Astrocyte (in vitro differentiated cells and primary cell): ENCODE data around the gene LZTS2. TPM values are rescaled to one million over a fixed set of nuclear protein-coding genes. Genes with fewer than 3 reads are reported as not detected.

Experiments used
- DNase-seq: peaks from one replicate; pipeline ENCODE4 v3.0.0-alpha.2; 2010; ENCODE audit warnings: low read depth
- FAIRE-seq: peaks from 2 replicates; lab custom pipeline; 2011; peaks lifted over from hg19 to GRCh38; lab: Jason Lieb, UNC
- H2AFZ ChIP-seq: 2 replicates; pipeline ENCODE4 v1.6.0; 2012; ENCODE audit warnings: low read depth, low read length, inconsistent platforms
- H3K27ac ChIP-seq: 2 replicates; pipeline ENCODE4 v1.5.1; 2011; ENCODE audit warnings: low read depth, low read length, inconsistent platforms
- H3K27me3 ChIP-seq: 2 replicates; pipeline ENCODE4 v1.6.0; 2011; ENCODE audit warnings: low read length, inconsistent platforms; ENCODE audit not compliant: insufficient read depth
- H3K36me3 ChIP-seq: 2 replicates; pipeline ENCODE4 v1.5.1; 2011; ENCODE audit warnings: low read length, inconsistent platforms; ENCODE audit not compliant: insufficient read depth
- H3K4me1 ChIP-seq: 2 replicates; pipeline ENCODE4 v1.5.1; 2011; ENCODE audit warnings: low read length, inconsistent platforms; ENCODE audit not compliant: insufficient read depth
- H3K4me2 ChIP-seq: 2 replicates; pipeline ENCODE4 v1.6.0; 2012; ENCODE audit warnings: low read length, inconsistent platforms
- H3K4me3 ChIP-seq: 2 replicates; pipeline ENCODE4 v1.5.1; 2011; ENCODE audit warnings: low read depth, mild to moderate bottlenecking, low read length, inconsistent platforms; ENCODE audit not compliant: insufficient read depth
- H3K79me2 ChIP-seq: 2 replicates; pipeline ENCODE4 v1.6.0; 2012; ENCODE audit warnings: mild to moderate bottlenecking, low read length, inconsistent platforms; ENCODE audit not compliant: insufficient read depth
- H3K9ac ChIP-seq: 2 replicates; pipeline ENCODE4 v1.6.0; 2012; ENCODE audit warnings: mild to moderate bottlenecking, low read length, inconsistent platforms
- H3K9me3 ChIP-seq: 2 replicates; pipeline ENCODE4 v1.5.1; 2012; ENCODE audit warnings: low read depth, mild to moderate bottlenecking, low read length, inconsistent platforms; ENCODE audit not compliant: insufficient read depth
- H4K20me1 ChIP-seq: 2 replicates; pipeline ENCODE4 v1.6.0; 2012; ENCODE audit warnings: low read length, inconsistent platforms; ENCODE audit not compliant: insufficient read depth
- H3K27ac Mint-ChIP-seq: one replicate; pipeline ENCODE4 v1.8.0; 2021; ENCODE audit warnings: mild to moderate bottlenecking, mixed read lengths; ENCODE audit not compliant: unreplicated experiment
- H3K27me3 Mint-ChIP-seq: one replicate; pipeline ENCODE4 v1.8.0; 2021; ENCODE audit warnings: low read depth, mixed read lengths; ENCODE audit not compliant: unreplicated experiment
- H3K36me3 Mint-ChIP-seq: one replicate; pipeline ENCODE4 v1.8.0; 2021; ENCODE audit warnings: low read depth, mixed read lengths; ENCODE audit not compliant: unreplicated experiment
- H3K4me1 Mint-ChIP-seq: one replicate; pipeline ENCODE4 v1.8.0; 2021; ENCODE audit warnings: low read depth, mixed read lengths; ENCODE audit not compliant: unreplicated experiment
- H3K4me3 Mint-ChIP-seq: one replicate; pipeline ENCODE4 v1.8.0; 2021; ENCODE audit warnings: mild to moderate bottlenecking, moderate library complexity, mixed read lengths; ENCODE audit not compliant: unreplicated experiment
- H3K9me3 Mint-ChIP-seq: one replicate; pipeline ENCODE4 v1.8.0; 2021; ENCODE audit warnings: mild to moderate bottlenecking, mixed read lengths; ENCODE audit not compliant: unreplicated experiment
- CTCF ChIP-seq: IDR thresholded peaks from 2 replicates; pipeline ENCODE4 v1.5.1; 2011; ENCODE audit warnings: low read depth, mild to moderate bottlenecking, inconsistent platforms, low read length, moderate library complexity; ENCODE audit not compliant: insufficient read depth
- EZH2 ChIP-seq: IDR thresholded peaks from 2 replicates; pipeline ENCODE4 v1.6.1; 2012; ENCODE audit warnings: mild to moderate bottlenecking, low read length, inconsistent platforms; ENCODE audit not compliant: insufficient read depth
- total RNA-seq: library from RNA; stranded (reverse); gene quantifications from 2 replicates; pipeline ENCODE4 v1.2.1, GENCODE V29; 2021

The LZTS2 gene
- total RNA-seq, 1 donor from 2014 or later: 69.9 TPM

DNA sequence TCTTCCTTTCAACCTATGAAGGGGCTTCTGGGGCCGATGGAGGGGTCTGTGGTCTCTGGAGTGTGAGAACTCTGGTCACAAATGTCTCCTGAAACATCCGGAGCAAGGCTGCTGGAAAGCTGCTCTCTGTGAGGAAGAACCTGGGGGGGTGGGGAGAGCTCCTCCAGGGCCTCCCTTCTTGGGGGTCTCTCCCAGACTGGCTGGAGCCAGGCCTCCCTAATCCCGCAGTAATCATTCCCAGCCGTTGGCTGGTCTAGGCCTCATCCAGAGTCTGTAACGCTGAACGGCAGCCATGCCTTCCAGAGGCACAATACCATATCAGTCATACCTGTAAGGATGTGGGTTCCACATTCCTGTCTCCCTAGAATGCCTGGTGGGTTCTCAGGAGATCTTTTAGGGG is 4.4 kb upstream of the LZTS2 start:
- Histone ChIP-seq H4K20me1 (peaks cover 6% of the 10 kb centered on the region), H3K27ac (no peak overlapping the region), H3K9ac (no peak overlapping the region), H3K36me3 (peaks cover 18% of the 10 kb centered on the region), H2AFZ (no peak overlapping the region), H3K27me3 (no peaks in the 10 kb centered on the region), H3K4me2 (no peak overlapping the region), H3K9me3 (no peaks in the 10 kb centered on the region), H3K4me1 (peaks cover 21% of the 10 kb centered on the region), H3K79me2 (peaks cover 19% of the 10 kb centered on the region), H3K4me3 (no peak overlapping the region)
- Mint-ChIP-seq H3K27ac (no peak overlapping the region), H3K36me3 (peaks cover 10% of the 10 kb centered on the region), H3K9me3 (peaks cover 3% of the 10 kb centered on the region), H3K4me1 (peaks cover 4% of the 10 kb centered on the region), H3K27me3 (no peaks in the 10 kb centered on the region), H3K4me3 (peak overlapping the region; percentile 84)
- FAIRE-seq (no peak), DNase-seq (no peak)
- TF ChIP-seq CTCF (no peak), EZH2 (no peak)

DNA sequence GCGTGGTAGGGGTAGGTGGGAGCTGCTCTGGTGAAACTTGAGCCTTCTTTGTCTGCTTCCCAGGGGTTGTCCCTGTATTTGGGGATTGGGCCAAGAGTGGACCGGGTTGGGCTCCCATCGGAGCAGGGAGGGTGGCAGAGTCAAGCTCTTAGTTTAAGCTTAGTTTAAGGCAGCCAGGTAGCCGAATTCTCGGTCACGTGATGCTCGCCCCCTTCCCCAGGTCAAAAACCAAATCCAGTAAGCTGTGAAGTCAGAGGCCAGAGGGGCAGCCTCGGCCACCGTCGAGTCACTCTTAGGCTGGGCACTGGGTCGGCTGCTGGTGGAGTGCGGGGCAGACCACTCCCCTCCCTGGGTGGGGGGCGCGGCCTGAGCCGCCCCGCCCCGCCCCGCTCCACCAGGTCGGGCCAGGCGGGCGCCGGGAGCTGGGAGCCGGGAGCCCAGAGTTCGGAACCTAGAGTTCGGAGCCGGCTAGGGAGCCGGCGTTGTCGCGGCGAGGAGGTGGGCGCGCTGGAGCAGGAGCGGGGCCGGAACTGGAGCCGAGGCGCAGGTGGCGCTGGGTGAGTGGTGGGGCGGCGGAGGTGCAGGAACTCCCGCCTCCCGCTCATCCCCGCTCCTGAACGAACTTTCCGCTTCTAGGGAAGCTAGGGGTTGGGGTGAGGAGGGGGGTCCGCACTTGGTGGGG is 2.8 kb upstream of the LZTS2 start:
- H3K9me3 Mint-ChIP-seq: peaks cover 4% of the 10 kb centered on the region
- peak overlapping the region; percentile 82 for H2AFZ ChIP-seq

More for the DNA sequence above, 2.8 kb upstream of the LZTS2 start:
- Histone ChIP-seq H3K4me1 (peaks cover 33% of the 10 kb centered on the region), H3K36me3 (peaks cover 5% of the 10 kb centered on the region), H3K4me3 (peak overlapping the region; percentile 89), H3K27ac (no peak overlapping the region), H3K9me3 (no peaks in the 10 kb centered on the region), H4K20me1 (peaks cover 9% of the 10 kb centered on the region), H3K4me2 (peak overlapping the region; percentile 93), H3K27me3 (no peaks in the 10 kb centered on the region), H3K9ac (peak overlapping the region; percentile 94), H3K79me2 (peaks cover 26% of the 10 kb centered on the region)
- DNase-seq (no peak), FAIRE-seq (no peak)
- H3K4me1 Mint-ChIP-seq: peaks cover 13% of the 10 kb centered on the region
- peak overlapping the region; percentile 53 for H3K27ac Mint-ChIP-seq
- H3K27me3 Mint-ChIP-seq: no peaks in the 10 kb centered on the region
- H3K4me3 Mint-ChIP-seq: peak overlapping the region; percentile 91
- no peak for TF ChIP-seq CTCF
- no peak for TF ChIP-seq EZH2
- H3K36me3 Mint-ChIP-seq: peaks cover 7% of the 10 kb centered on the region
